Left kidney (tissue), 2 donors: Measurements from ENCODE around the gene ZFPM1. TPM values are rescaled to one million over a fixed set of nuclear protein-coding genes. Genes with fewer than 3 reads are reported as not detected.

ENCODE experiments used
- DNase-seq: peaks from one replicate; pipeline ENCODE4 v3.0.0-alpha.2; 2013
- polyA plus RNA-seq: library from polyadenylated mRNA; unstranded; fragments of 120-200 nt; gene quantifications from one replicate; pipeline ENCODE4 v1.2.1, GENCODE V29; 2013; ENCODE audit not compliant: insufficient read length

ZFPM1 gene
- polyA plus RNA-seq, 1 donor: 3.6 TPM

GRCh38 chr16:88417684-88418476 is 35.2 kb upstream of the ZFPM1 start:
- DNase-seq: no peak

- DNase-seq: no peak
Observed at GRCh38 chr16:88418869-88419268, 34.2 kb upstream of the ZFPM1 start.

- no peak for DNase-seq
Observed at GRCh38 chr16:88419790-88420189, 33.3 kb upstream of the ZFPM1 start.

- DNase-seq: no peak
Observed at GRCh38 chr16:88420496-88420895, 32.6 kb upstream of the ZFPM1 start.

GRCh38 chr16:88421301-88421700 is 31.8 kb upstream of the ZFPM1 start:
- no peak for DNase-seq

GRCh38 chr16:88421871-88422433 is 31.1 kb upstream of the ZFPM1 start:
- DNase-seq: no peak

- no peak for DNase-seq
Observed at GRCh38 chr16:88422733-88423447, 30.2 kb upstream of the ZFPM1 start.

GRCh38 chr16:88423448-88423850 is 29.6 kb upstream of the ZFPM1 start:
- no peak for DNase-seq

GRCh38 chr16:88424587-88425235 is 28.4 kb upstream of the ZFPM1 start:
- DNase-seq: no peak

GRCh38 chr16:88426018-88426417 is 27.1 kb upstream of the ZFPM1 start:
- no peak for DNase-seq

- no peak for DNase-seq
Observed at GRCh38 chr16:88427376-88427775, 25.7 kb upstream of the ZFPM1 start.

- DNase-seq: no peak
Observed at GRCh38 chr16:88428156-88428555, 24.9 kb upstream of the ZFPM1 start.

- DNase-seq: no peak
Observed at GRCh38 chr16:88428616-88429386, 24.3 kb upstream of the ZFPM1 start.

GRCh38 chr16:88429387-88430184 is 23.5 kb upstream of the ZFPM1 start:
- no peak for DNase-seq

GRCh38 chr16:88430185-88430523 is 22.9 kb upstream of the ZFPM1 start:
- DNase-seq: no peak

GRCh38 chr16:88430524-88431446 is 22.3 kb upstream of the ZFPM1 start:
- DNase-seq: no peak

- no peak for DNase-seq
Observed at GRCh38 chr16:88431651-88432050, 21.4 kb upstream of the ZFPM1 start.

GRCh38 chr16:88432174-88432573 is 20.9 kb upstream of the ZFPM1 start:
- no peak for DNase-seq

GRCh38 chr16:88432753-88433152 is 20.3 kb upstream of the ZFPM1 start:
- DNase-seq: no peak
